HG03565 (cell line): Measurements from ENCODE around the gene EPHB2.

Experiments
- ATAC-seq: cut with Tn5 transposase; IDR thresholded peaks from one replicate; pipeline ENCODE4 v1.9.1; 2021; ENCODE audit warnings: mild to moderate bottlenecking, moderate library complexity; ENCODE audit not compliant: unreplicated experiment

The EPHB2 gene

DNA sequence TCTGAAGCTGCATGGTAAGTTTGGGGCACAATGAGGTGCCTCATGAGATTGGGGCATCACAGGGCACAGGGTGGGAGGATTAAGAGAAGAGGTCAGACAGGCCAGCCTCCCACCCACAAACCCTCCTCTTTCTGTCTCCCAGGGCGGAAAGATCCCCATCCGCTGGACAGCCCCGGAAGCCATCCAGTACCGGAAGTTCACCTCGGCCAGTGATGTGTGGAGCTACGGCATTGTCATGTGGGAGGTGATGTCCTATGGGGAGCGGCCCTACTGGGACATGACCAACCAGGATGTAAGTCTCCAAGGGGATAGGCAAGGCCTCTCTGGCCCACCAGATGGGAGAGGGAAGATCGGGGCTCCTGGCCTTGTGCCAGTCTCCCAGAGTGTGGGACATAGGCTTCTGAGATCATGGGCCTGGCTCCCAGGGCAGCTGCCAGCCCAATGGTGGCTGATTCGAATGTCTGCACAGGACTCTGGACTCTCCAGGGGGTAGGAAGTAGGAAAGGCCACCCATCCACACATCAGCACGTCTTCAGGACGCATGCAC lies 198.3 kb downstream of the EPHB2 start:
- ATAC-seq = no peak

DNA sequence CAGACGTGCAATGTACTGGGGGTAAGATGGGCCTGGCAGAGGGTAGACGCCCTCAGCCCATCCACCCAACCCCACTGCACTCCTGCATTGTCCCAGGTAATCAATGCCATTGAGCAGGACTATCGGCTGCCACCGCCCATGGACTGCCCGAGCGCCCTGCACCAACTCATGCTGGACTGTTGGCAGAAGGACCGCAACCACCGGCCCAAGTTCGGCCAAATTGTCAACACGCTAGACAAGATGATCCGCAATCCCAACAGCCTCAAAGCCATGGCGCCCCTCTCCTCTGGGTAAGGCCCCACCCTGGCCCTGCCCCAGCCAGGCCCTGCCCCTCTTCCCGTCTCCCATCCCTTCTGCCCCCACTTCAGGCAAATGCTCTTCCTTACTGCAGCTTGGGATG lies 199.6 kb downstream of the EPHB2 start:
- no peak for ATAC-seq

DNA sequence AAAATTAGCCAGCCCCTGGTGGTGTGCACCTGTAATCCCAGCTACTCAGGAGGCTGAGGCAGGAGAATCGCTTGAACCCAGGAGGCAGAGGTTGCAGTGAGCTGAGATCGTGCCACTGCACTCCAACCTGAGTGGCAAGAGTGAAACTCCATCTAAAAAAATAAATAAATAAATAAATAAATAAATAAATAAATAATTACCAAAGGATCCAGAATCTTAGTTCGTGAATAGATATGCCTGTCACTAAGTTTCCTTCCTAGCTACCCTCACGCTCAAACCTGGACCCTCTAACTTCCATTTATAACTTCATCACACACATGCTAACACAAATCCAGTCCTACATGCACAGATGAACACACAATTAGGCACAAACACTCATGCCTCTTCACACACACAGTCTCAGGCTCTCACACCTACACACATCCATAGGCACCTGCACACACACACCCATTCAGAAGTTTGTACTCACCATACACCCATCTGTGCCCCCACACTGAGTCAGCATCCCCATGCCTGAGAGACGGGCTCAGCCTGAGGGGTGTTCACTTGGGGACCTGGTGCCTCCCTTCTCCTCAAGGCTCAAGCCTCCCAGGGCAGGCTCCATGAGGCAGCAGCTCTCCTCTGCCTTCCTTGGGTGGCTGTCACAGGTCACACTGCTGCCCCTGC lies 200.5 kb downstream of the EPHB2 start:
- no peak for ATAC-seq

DNA sequence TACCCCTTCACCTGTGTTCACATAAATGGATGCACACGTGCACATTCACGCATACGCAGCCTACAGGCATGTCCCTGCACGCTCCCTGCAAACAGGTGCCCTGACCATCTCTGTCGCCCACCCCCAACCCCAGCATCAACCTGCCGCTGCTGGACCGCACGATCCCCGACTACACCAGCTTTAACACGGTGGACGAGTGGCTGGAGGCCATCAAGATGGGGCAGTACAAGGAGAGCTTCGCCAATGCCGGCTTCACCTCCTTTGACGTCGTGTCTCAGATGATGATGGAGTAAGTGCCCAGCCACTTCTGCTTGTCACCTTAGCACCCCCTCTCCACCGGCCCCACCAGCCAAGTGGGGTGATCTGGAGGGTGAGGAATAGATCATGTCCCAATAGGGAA lies 201.7 kb downstream of the EPHB2 start:
- ATAC-seq = no peak

DNA sequence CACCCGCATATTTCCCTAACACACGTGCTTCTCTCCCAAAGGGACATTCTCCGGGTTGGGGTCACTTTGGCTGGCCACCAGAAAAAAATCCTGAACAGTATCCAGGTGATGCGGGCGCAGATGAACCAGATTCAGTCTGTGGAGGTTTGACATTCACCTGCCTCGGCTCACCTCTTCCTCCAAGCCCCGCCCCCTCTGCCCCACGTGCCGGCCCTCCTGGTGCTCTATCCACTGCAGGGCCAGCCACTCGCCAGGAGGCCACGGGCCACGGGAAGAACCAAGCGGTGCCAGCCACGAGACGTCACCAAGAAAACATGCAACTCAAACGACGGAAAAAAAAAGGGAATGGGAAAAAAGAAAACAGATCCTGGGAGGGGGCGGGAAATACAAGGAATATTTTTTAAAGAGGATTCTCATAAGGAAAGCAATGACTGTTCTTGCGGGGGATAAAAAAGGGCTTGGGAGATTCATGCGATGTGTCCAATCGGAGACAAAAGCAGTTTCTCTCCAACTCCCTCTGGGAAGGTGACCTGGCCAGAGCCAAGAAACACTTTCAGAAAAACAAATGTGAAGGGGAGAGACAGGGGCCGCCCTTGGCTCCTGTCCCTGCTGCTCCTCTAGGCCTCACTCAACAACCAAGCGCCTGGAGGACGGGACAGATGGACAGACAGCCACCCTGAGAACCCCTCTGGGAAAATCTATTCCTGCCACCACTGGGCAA lies 202.9 kb downstream of the EPHB2 start:
- no peak for ATAC-seq

DNA sequence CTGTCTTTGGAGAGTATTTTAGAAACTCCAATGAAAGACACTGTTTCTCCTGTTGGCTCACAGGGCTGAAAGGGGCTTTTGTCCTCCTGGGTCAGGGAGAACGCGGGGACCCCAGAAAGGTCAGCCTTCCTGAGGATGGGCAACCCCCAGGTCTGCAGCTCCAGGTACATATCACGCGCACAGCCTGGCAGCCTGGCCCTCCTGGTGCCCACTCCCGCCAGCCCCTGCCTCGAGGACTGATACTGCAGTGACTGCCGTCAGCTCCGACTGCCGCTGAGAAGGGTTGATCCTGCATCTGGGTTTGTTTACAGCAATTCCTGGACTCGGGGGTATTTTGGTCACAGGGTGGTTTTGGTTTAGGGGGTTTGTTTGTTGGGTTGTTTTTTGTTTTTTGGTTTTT lies 203.5 kb downstream of the EPHB2 start:
- no peak for ATAC-seq

DNA sequence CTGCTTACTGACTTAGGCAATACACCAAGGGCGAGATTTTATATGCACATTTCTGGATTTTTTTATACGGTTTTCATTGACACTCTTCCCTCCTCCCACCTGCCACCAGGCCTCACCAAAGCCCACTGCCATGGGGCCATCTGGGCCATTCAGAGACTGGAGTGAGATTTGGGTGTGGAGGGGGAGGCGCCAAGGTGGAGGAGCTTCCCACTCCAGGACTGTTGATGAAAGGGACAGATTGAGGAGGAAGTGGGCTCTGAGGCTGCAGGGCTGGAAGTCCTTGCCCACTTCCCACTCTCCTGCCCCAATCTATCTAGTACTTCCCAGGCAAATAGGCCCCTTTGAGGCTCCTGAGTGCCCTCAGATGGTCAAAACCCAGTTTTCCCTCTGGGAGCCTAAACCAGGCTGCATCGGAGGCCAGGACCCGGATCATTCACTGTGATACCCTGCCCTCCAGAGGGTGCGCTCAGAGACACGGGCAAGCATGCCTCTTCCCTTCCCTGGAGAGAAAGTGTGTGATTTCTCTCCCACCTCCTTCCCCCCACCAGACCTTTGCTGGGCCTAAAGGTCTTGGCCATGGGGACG lies 204.1 kb downstream of the EPHB2 start:
- ATAC-seq = no peak

DNA sequence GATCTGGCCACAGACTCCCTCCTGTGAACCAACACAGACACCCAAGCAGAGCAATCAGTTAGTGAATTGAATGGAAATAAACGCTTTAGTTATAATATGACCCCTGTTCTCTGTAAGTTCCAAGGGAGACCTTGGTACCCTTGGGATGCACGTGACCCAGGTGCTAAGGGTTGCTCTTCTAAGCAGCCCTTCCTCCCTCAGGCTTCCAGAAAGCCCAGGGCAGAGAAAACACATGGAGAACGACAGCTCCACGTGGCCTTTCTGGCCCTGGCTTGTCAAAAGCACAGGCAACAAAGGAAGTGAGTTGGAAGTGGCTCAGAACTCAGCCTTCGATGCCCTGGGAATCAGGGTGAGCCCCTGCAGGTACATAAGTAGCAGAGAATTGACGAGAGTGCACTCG lies 204.6 kb downstream of the EPHB2 start:
- ATAC-seq = no peak

DNA sequence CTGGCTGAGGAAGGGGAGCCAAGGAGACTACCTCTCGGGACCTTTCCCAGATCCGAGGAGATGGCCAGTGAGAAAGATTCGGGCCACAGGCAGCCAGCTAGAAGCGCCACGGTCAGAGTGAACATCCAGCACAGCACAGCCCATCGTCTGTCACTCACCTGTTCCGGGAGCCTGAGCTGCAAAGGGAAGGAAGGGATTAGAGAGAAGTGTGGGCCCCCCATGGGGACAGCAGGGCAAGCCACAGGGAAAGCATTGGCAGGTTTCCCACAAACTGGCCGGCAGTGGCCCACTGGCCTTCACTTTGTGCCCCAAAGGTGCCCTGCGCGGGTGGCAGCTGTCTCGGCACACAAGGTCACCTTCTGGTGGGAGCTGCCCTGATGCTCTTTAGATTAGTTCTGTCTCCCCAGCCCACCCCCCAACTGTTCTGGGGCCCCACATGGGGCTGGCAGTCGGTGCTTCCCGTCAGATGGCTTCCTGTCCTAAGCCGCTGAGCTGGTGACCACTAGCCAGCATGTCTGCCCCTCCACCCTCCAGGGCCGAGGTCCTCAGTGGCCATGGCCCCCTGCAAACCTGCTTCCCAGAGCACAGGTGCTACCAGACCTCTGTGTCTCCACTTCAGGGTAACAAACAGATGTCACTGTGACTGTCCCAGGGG lies 205.3 kb downstream of the EPHB2 start:
- no peak for ATAC-seq

DNA sequence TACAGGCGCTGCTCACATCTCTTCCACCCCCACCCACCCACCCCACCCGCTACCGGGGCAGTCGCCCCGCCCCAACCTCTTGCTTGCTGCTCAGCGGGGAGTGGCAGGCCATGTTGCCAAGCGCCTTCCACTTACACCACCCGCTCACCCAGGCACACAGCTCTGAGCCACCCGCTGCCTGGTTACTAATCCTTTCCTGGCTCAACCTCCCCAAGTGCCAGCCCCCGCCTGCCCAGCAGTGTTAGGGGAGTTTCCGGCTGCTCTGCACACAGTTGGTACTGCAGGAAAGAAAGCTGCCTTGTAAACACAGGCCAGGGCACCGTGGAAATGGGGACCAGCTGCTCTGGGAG lies 205.8 kb downstream of the EPHB2 start:
- ATAC-seq = no peak

DNA sequence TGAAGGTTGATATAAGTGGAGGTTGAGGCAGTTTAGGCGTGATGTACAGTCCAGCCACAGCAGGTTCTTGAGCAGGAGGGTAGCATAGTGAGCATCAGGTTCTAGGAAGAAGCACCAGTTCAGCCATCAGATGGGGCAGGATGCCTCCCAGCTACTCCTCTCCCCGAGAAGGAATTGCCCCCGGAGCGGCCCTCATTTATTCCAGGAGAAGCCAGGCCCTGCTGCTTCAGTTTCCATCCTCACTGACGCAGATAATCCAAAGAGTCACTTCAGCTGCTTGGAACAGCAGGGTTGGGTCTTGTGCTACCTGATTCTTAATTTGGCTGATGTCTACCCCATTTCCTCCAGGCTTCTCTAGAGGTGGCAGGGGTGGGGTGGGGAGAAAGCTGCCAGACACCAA lies 207.3 kb downstream of the EPHB2 start:
- no peak for ATAC-seq

DNA sequence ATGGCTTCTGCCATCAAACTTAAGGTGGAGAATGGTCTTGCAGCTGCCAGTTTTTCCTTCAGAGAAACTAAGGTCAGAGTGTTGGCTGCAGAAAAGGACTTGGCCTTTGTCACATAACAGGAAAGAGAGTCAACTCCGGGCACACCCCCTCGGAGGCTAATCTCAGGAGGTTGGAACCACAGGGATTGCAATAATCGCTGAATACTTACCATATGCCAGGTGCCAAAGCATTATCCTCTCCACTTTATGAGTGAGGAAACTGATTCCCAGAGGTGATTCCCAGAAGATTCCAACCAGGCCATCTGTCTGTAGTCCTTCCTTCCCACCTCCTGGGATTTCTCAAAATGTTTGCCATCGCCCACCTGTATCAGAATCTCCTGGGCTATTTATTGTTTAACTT lies 208.0 kb downstream of the EPHB2 start:
- ATAC-seq = no peak

DNA sequence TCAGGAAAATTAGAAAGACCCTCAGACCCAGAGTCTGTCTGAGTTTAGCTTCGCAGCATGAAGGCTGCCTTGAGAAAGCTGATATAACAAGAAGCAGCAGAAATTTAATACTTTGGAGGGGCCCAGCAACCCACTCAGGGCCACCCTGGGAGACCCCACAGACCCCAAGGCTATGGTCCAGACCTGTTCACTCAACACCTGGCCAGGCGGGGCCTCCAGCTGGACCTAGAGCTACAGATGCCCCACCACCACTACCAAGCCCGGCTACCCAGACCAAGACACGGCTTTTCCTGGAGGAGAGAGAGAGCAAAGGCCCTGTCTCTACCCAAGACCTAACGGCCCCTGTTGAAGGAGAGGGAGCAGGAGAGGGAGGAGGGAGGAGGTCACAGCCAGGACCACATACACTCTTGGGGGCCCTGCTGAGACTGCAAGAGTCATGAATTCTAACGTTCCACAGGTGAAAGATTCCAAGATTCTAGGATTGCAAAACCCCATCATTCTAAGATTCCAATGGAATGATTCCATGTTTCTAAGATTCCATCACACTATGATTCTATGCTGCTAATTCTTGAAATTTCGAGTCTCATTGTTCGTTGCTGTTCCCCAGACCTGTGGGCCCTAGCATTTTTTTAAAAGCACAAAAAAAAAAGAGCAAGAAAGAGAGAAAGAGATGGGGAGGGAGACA lies 208.8 kb downstream of the EPHB2 start:
- no peak for ATAC-seq

DNA sequence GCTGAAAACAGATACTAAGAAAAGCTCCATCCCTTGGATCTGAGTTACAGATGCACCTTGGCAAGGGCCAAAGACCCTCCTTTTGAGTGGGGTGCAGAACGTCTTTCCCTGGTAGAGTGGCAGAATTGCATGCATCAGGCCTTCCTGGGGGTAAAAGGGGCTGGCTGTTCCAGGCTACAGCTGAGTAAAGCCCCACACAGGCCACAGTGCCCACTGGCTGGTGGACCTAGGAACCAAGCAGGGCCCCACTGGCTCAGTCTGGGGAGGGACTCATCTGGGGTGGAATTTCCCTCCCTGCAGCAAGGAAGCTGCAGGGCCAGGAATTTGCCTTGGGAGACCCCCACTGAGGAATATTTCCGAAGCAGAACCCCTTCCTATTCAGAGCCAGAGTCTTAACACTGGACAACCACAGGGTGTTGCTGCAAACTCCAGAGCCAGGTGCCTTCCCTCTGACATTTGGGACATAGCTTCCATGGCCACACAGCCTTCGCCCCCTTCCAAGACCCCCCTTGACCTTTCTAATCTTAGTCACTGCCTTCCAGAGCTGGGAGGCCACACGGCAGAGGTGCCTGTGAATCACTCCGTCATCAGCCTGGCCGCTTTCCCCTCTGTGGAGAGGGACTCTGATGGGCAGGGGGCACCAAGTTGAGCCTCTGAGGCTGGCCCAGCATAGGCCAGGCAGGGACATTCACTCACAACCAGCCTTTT lies 209.5 kb downstream of the EPHB2 start:
- ATAC-seq = no peak

DNA sequence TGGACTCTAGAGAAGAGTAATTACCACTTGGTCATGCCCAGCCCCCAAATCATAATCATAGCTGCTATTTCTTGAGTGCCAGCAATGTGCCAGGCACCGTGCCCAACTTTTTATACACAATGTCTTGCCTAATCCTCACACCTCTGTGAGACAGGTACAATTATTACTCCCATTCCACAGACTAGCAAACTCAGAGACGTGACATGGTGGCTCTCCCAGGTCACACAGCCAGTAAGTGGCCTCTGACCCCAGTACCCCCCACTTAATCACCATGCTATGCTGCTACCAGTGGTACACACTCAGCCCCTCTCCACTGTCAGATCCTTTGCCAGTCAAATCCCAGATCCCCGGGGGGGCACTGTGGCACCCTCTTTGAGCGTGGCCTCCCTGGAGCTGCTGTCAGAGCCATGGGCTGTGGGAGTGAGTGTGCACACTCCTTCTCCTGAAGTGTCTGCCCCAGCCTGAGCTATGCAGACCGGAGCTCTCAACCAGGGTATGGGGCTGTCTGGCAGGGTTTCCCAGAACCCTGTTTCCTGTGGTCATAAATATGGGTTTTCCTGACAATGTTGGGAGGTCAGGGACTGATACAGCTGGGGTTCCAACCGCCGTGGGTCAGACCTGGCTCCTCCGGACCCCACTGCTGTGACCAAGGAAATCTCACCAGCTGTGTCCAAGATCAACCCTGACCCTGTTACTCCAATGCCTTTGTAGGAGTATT lies 210.3 kb downstream of the EPHB2 start:
- ATAC-seq = no peak

DNA sequence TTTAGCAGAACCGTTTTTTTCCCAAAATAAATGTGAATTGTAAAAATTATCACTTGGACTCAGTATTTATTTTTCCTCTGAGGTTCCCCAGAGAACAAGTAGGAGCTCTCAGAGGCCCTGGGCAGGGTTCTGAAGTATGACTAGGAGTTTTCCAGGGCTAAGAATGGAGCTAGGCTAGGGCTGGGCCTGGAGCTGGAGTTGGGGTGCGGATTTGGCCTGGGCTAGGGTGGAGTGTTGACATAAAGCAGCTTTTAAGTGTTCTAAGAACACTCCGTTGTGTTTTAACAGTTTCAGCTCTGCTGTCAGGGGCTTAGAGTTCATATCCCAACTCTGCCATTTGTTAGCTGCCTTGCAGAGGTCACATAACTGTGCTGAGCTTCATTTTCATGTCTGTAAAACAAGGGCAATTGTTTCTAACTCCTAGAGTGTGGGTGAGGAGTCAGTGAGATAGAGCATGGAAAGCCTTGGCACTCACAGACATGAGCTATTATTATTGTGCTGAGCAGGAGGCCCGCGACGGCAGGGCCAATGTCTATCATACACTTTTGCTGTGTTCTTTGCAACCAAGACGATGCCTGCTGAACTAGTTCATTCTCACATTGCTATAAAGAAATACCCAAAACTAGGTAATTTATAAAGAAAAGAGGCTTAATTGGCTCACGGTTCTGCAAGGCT lies 210.9 kb downstream of the EPHB2 start:
- ATAC-seq = no peak

DNA sequence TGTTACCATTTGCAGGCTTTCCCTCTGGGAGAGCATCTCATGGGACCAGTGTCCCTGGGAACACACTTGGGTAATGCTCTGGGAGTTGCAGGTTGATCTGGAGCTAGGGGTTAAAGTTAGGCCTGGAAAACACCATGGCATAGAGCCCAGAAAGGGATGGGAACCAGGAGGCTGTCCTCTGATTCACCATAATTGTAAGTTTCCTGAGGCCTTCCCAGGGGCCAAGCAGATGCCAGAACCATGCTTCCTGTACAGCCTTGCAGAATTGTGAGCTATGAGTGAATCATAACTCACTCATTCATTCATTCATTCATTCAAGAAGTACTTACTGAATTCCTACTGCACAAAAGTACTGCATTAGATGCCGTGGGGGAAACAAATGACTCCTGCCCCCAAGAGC lies 212.0 kb downstream of the EPHB2 start:
- no peak for ATAC-seq

DNA sequence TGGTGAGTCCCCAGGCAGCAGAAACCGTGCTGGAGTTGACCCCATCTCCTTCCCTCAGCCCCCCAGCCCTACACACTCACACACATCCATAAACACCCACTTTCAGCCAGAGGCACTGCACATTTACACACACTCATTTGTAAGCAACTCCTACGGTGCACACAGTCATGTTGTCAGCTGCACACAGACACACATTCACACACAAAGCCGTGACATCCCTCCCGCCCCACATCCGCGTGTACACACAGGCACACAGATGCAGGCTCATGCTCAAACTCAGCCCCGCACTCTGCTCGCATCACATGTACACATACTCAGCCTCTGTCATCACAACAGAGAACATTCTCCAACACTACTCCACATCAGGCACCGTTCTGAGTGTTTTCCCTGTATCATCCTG lies 214.5 kb downstream of the EPHB2 start:
- no peak for ATAC-seq

DNA sequence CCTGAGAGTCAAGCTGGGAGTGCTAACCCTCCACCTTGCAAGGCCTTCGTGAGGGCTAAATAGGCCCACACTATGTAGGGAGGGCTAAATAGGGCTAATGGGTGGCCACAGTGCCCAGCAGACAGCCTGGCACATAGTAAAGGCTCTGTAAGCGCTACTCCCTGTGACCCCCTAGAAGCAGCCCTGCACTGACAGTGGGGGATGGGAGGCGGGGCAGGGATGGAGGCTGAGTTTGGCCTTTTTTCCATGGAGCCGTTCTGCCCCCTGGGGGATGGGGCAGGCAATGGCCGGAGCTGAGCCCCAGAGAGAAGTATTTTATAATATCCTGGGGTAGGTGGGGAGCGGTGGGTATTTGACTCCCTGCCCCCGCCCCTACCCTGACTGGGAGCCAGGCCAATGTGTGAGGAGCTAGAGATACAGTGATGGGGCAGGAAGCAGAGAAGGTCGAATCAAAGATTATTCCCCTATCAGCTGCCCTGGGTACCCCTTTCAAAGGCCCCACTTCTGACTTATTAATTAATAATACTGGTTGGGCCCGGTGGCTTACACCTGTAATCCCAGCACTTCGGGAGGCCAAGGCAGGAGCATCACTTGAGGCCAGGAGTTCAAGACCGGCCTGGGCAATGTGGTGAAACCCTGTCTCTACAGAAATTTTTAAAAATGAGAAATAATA lies 219.7 kb downstream of the EPHB2 start:
- ATAC-seq = no peak
